GOT3 (cell line): ENCODE data around the gene RFX2.
"Not testable (repeated sequence)": the region's sequence is repeated elsewhere in the genome, so short reads cannot be mapped to it uniquely, and the experiment has no call there.

ENCODE experiments used
- DNase-seq: peaks from one replicate; lab custom pipeline; 2025; ENCODE audit warnings: mixed read lengths; lab: John Stamatoyannopoulos, UW

The RFX2 gene

DNA sequence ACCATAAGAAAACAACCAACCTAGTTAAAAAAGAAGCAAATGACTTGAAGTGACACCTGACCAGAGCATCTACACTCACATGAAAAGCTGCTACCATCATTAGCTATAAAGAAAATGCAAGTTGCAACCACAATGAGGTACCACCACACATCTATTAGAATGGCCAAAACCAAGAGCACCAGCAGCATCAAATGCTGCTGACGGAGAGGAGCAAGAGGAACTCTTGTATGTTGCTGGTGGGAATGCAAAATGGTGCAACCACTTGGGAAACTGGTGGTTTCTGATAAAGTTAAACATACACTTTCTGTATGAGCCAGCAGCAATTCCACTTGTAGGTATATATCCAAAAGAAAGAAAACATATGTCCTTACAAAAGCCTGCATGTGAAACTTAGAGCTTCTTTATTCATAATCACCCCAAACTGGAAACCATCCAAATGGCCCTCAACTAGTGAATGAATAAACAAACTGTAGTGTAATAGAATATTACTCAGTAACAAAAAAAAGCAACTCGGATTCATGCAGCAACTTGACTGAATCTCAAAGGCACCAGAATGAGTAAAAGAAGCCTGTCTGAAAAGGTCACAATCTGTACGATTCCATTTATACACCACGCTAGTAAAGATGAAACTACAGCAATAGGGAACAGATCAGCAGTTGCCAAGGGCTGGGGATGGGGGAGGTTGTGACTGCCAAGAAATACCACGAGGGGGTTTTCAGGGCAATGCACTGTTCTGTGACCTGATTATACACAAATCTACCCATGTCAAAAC is 71.5 kb downstream of the RFX2 start:
- no peak for DNase-seq

DNA sequence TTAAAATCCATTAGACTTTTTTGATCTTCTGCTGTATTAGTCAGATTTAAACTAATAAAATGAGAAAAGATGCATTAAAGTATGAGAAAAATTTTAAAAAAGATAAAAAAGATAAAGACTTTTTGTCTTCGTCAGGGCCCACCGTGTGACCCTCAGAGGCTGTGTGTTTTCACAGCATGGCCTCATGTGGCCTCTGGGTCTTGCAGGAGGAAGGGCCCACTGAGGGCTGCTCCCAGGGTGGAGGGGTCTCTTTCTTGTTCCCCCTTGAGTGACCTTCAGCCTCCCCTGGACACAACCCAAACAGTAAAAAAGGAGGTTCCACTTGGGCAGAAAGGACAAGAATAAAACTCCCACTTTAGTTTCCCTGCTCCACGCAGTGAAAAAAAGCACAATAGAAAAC is 75.3 kb downstream of the RFX2 start:
- no peak for DNase-seq

DNA sequence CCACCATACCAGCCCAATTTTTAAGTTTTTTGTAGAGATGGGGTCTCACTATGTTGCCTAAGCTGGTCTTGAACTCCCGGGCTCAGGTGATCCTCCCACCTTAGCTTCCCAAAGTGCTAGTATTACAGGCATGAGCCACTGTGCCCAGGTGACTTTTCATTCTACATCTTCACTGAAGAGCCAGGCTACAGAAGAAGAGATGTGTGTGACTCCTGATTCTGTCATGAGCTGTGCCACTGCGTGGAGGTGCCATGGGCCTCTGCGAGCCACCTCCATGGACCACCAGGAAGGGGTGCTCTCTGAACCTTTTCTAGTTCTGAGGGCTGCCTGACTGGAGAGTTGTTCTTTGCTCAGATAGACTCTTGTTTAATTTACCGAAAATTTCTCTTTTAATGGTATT is 75.8 kb downstream of the RFX2 start:
- no peak for DNase-seq

DNA sequence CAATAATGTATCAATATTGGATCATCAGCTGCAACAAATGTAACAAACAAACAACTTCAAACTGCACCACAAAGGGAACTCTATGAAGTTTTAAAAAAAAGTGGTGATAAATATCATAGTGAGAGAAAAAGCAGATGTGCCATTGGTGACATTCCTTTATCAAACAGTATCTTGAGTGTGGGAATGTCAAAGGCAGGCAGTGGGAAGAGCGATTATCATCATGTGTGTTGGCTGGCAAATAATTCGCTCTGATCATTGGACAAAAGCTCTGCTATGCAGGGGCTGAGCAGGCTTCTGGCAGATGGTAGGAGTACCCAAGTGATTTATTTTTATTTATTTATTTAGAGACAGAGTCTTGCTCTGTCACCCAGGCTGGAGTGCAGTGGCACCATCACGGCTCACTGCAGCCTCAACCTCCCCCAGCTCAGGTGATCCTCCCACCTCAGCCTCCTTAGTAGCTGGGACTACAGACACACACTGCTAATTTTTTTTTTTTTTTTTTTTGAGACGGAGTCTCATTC is 76.5 kb downstream of the RFX2 start:
- no peak for DNase-seq

DNA sequence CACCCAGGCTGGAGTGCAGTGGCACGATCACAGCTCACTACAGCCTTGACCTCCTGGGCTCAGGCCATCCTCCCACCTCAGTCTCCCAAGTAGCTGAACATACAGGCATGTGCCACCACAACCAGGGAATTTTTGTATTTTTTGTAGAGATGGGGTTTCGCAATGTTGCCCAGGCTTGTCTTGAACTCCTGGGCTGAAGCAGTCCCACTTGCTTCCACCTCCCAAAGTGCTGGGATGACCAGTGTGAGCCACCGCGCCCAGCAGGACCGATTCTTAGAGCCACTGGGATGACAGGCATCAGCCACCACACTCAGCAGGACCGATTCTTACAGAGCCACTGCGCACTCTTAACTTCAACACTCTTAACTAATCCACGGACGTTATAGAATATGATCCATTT is 77.5 kb downstream of the RFX2 start:
- DNase-seq, result no peak

DNA sequence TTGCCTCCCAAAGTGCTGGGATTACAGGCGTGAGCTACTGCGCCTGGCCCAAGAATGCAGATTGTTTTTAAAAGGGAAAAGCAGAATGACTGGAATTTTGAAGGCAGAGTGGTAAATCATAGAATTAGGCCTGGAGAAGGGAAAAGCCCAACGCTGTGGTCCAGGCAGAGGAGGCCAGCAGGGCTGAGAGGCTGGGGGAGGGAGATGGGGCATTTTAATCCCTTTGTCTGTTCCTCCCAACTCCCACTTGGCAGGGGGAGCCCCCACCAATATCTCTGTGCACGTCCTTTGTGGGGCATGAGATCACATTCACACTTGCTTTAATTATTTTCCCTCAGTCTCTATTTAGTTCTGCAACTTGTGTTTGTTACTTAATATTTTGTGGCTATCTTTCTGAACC is 77.9 kb downstream of the RFX2 start:
- no peak for DNase-seq

DNA sequence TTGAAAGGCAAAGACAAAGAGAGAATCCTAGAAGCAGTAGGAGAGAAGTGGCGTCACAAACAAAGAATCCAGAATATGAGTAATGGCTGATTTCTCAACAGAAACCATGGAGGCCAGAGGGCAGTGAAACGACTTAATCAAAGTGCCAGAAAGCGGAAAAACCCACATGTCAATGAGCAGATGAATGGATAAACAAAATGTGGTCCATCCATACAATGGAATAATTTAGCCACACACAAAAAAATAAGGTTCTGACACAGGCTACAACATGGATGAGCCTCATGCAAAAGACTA is 80.1 kb downstream of the RFX2 start:
- DNase-seq, result no peak

DNA sequence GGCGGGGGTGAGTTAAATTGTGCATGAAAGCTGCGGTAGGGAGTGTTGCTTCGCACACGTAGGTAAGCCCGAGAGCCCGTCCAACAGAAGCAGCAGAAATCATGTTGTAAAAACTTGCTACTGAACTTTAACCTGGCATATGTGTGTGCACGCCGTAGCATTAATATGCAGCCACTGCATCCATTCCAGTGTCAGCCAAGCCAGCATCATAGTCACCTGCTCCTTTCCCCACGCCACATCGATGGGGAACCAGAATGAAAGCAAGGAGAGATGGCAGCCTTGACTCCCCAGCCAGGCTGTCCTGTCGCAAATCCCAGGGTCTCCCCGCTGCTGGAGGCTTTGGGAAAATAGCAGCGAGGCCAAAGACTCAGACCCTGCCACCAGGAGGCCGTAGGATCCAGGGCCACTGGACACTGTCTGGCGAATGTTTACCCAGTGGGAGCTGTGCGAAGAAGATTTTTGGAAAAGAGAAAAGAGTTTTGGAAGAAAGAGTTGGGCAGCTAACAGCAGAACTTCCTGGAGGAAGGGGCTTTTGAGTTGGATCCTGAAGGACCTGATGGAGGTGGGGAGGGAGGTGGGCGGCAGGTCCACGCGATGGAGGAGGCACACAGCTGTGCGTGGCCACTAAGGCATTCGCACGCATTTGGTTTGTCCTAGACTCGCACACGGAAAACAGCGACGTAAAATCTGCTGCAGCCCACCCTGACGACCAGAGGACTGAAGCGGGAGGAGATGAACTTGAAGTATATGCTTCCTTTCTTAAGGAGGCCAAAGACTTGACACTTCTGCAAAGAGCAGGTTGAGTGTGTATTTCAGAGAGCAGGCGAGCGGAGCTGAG is 83.7 kb downstream of the RFX2 start:
- DNase-seq, result no peak

DNA sequence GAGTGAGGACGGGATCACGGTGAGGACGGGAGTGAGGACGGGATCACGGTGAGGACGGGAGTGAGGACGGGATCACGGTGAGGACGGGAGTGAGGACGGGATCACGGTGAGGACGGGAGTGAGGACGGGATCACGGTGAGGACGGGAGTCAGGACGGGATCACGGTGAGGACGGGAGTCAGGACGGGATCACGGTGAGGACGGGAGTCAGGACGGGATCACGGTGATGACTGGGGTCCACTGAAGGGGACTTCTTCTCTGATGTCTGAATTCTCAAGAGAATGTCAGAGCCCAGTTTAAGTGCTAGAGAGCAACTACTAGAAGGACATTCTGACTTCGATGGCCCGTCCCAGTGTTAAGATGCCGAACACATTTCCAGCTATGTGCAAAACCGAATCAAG is 85.5 kb downstream of the RFX2 start:
- DNase-seq, result not testable (repeated sequence)

DNA sequence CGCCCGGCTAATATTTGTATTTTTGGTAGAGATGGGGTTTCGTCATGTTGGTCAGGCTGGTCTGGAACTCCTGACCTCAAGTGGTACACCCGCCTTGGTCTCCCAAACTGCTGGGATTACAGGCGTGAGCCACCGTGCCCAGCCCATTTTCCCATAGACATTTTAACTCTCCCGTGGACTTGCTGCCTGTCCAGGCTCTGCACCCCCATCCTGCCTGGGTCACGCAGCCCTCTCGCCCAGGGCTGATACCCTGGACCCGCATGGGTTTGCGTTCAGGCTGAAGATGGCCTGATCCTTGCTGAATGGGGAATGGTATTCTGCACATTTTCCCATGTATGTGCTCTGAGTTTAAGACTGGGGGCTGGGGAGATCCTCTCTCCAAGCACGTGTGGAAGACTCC is 86.4 kb downstream of the RFX2 start:
- DNase-seq, result no peak

DNA sequence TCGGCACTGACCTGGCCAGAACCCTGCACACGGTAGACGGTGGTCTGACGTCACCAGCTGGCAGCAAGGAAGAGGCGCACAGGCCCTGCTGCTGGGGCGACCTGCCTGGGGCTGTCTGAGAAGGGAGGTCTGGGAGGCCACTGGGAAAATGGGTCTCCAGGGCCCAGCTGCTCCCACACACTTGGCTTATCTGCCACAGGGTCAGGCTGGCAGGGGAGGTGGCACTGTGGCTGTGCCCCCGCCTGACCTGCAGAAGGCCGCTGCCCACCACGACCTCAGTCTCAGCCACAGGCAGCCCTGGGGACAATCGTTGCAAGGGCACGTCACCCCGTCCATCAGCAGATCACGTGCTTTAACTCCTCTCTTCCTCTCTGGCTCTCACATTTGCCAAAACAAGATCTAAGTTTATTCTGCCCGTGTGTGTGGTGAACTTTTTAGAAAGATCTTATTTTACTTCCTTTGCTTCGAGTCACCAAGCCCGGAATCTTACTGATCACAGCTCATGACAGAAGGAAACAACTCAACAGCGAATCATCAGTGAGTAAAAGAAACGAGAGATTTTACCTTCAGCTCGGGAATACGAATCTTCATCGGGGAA is 87.1 kb downstream of the RFX2 start:
- no peak for DNase-seq

DNA sequence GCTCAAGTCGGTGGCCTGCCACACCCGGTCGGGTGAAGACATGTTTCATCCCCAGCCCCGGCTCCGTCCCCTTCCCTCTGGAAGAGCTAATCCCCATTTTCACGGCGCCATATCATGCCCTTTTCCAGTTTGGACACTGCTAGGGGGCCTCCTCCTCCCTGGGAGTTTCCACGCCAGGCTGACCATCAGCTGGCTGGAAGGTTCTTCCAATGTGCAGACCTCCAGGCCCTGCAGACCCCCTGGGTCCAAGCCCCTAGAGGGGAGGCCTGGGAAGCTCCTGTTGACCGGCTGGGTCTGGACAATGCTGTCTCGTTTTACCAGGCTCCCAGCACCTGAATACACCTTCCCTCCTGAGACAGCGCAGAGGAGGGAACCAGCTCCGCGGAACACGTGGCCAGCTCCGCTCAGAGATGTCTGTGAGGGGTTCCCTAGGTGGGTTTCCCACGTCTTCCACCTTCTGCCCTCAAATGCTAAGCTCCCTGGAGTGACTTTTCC is 87.7 kb downstream of the RFX2 start:
- no peak for DNase-seq

DNA sequence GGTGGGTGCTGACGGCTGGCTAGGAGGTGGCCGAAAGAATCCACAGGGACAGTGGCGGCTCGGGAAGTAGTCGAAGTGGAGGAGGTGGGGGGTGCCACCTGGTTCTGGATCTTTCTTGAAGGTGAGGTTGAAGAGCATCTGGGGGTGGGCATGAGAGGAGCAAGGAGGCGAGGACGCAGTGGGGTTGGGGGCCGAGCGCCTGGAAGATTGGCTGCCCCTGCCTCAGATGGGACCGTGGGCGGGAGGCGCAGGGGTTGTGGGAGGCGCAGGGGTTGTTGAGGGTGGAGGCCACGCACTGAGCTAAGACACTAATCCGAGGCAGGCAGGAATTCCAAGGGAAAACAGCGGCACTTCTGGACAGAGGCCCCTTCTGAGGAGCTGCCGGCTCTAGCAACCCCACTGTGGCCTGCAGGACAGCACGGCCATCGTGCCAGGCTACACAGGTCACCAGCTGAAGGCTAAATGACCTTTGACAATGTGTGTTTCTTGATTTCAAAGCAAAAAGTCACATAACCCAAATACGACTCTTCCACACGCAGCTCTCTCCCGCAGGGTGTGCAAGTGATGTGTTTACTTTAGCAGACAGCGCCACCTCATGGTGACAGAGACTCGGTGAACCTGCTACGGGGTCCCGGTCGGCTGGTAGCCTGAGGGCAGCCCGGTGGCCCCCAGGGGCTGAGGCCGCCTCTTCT is 88.3 kb downstream of the RFX2 start:
- no peak for DNase-seq

DNA sequence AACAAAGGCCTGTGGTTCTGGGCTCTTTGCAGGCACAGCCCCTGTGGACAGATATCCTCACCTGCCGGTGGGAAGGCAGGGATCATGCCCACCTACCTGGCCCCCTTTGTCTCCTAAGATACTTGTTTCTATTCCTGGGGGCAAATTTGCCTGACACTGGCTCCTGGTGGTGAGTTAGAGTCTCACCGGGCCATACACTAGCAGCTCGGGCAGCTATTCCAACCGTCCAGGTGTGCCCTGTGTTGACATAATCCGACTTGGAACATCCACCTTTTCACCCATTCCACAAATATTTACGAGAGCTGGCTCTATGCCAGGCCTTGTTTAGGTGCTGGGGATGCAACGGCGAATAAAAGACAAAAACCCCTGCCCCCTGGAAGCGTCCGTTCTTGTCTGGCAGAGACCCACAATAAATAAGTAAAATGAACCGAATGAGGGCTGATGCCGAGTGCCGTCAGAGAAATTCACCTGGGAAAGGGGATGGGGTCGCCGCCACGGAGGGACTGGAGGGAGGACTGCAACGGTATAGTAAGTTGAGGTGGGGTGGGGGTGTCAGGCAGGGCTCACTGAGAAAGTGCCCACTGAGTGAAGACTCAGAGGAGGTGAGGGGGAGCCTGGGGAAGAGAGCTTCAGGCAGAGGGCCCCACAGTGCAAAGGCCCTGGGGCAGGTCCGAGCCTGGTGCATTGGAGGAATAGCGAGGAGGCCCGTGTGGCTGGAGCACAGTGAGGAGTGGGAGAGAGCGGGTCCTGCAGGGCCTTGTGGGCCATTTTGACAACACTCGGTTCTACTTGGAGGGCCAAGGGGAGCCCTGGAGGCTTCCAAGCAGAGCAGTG is 89.1 kb downstream of the RFX2 start:
- DNase-seq, result no peak

DNA sequence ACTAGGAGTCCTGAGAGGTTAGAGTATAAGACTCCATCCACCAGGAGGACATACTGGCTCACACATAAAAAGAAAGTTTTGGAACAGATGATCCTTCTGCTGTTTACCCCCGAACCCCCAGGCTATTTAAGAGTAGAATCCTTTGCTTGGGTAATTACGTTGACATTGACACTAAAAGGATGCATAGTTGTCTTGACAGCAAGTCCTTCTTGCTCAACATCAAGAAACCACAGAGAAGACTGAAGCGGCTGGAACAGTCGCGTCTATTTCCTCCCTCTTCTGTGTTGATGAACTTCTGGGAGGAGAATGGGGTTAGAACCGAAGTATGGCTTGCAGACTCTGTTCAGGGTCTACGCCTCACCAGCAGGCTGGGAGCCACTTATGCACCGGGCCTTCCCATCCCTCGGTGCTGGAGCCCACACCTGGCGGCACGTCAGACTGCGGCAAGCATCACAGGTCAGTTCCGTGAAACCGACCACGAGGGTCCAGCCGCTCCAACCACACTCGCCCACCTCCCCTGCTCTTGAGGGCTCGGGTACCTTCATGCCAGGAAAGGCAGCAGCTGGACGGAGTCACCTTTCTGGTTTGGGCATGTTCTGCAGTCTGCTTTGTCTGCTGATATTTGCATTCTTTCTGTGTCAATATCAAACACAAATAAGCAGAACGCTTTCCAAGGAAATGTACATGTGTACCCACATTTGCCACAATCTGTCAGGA is 90.0 kb downstream of the RFX2 start:
- DNase-seq, result no peak

DNA sequence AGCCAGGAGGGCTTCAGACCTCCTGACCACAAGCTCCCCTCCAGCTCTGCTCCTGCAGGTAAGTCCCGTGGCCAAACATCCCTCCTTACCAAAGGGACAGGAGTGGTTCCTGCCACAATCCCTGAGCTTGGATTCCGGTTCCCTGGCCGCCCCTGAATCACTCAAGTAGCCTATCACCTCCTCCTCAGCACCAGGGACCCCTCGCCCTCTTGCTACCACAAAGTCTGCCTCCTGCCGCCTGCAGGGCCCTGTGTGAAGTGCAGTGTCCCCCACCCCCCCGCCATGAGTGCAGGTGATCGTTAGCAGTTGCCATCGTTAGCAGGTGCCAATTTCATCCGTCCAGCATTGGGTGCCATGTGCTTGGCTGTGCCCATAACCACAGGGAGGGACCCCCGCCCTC is 91.5 kb downstream of the RFX2 start:
- no peak for DNase-seq

DNA sequence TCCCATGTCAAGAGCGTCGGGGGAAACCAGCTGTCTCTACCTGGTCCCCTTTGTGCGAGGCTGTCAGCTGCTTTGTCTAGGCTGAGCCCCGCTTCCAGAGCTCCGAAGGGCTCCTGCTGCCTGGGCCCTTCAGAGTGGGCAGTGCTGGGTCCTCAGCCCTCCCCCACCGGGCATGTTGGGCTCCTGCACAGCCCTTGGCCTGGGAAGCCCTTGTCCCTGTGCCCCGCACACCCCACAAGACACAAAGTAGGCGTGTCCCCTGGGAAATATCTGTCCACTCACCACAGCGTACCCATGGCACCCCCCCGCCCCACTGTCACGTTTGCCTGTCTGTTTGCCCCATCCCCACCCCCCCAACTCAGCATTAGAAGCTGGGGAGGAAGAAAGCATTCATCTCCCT is 92.7 kb downstream of the RFX2 start:
- no peak for DNase-seq

DNA sequence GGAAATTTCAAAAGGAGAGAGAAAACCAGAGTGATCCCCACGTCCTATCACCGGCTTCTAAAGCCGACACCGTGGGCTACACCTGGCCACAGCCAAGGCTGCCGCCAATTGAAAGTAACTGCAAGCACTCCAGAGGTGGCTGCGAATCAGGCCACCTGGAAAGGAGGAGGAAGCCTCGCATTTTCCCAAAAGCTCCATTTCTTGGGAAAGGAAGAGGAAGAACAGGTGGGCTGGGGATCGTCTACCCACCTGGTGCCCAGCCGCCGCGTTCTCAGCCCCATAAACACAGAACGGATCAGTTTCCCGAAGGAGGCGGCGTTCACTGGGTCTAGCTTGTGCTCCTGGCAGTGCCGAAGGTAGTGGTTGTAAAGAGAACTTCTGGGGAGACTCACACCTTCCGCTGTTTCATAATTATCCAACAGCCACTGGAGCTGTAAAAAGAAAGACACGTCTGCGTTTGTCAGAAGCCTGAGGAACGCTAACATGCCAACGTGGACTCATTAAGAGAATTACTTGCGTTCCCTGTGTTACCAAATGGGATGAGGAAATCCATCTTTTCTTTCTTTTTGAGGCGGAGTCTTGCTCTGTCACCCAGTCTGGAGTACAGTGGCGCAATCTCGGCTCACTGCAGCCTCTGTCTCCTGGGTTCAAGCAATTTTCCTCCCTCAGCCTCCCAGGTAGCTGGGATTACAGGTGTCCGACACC is 94.3 kb downstream of the RFX2 start:
- no peak for DNase-seq

DNA sequence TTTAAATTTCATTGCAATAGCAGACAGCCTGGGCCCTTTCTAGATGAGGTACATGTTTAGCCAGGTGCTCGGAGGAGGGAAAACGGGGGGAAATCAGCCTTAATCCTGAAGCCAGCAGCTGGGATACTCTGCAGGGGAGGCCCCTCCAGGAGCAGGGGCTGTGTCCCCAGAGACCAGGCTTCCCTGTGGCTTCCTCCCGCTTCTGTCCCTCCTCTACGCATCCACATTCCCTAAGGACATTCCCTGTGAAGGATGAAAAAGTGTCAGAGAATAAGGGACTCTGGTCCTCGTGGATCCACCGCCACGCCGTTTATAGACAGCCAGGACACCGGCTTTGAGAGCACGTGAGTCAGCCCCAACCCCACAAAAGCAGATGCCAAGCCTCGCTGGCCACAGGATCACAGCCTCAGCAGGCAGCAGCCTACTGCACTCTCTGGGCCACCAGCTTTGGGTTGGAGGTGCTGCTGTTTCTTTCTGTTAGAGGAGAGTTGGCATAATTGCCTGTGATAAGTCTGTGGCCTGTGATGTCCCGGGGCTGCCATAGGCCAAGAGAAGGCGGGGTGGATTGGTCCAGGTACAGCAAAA is 95.7 kb downstream of the RFX2 start:
- no peak for DNase-seq
